Upper lobe of right lung (tissue), 1 donor: ENCODE results near the gene FAM200C. TPM values are rescaled to one million over a fixed set of nuclear protein-coding genes. Genes with fewer than 3 reads are reported as not detected.

ENCODE experiments used
- ATAC-seq: fragments of 200-7000 bp; cut with Tn5 transposase; one replicate; pipeline ENCODE4 v1.9.1; 2020; ENCODE audit warnings: mild to moderate bottlenecking, moderate library complexity
- DNase-seq: peaks from one replicate; pipeline ENCODE4 v3.0.0-alpha.2; 2020
- H3K27ac ChIP-seq: fragments of 200-600 bp; one replicate; pipeline ENCODE4 v1.8.0; 2022
- H3K27me3 ChIP-seq: fragments of 200-600 bp; one replicate; pipeline ENCODE4 v1.8.0; 2022; ENCODE audit warnings: mild to moderate bottlenecking
- H3K36me3 ChIP-seq: fragments of 200-600 bp; one replicate; pipeline ENCODE4 v1.8.0; 2022
- H3K4me1 ChIP-seq: fragments of 200-600 bp; one replicate; pipeline ENCODE4 v1.8.0; 2022
- H3K4me3 ChIP-seq: fragments of 200-600 bp; one replicate; pipeline ENCODE4 v1.8.0; 2022; ENCODE audit warnings: mild to moderate bottlenecking
- H3K9me3 ChIP-seq: fragments of 200-600 bp; one replicate; pipeline ENCODE4 v1.8.0; 2022
- CTCF ChIP-seq: fragments of 200-600 bp; IDR thresholded peaks from one replicate; pipeline ENCODE4 v1.8.0; 2022; ENCODE audit warnings: antibody characterized with exemption
- intact Hi-C: fragments of 100-400 bp; cut with DNase I; formaldehyde crosslinking; loops from one replicate; pipeline ENCODE4 v1.11.0; 2022
- total RNA-seq: library from RNA; stranded (reverse); fragmentation: NEBNext Ultra II Directional; extraction: Animal tissue kit (Norgen Biotek cat#: 25700); gene quantifications from one replicate; pipeline ENCODE4 v1.2.1, GENCODE V29; 2021
- donor health status: DM: no; HTN: yes; CAD: no; lungs with severe emphysema.

FAM200C gene
- total RNA-seq, 1 donor from 2014 or later = 2.8 TPM

DNA sequence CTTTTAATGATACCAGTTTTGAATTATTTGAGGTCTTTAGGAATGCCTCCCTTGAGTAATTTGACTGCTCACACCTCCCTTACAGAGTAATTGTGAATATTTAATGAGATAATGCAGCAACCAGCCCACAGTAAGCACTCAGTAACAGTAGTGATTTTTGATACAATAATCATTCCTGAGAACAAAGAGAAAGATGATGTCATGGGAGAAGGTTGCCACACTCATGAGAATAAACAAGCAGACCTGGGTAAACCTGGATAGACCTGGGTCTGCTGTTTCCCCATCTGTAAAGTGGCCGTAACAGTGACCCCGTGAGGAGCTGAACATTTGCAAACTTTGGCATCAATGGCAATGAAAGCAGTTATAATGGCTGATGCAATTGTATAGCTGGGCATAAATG lies 33.6 kb downstream of the FAM200C start:
- no peak for TF ChIP-seq CTCF
- ATAC-seq = no peak
- intact Hi-C loops = no loop called here

DNA sequence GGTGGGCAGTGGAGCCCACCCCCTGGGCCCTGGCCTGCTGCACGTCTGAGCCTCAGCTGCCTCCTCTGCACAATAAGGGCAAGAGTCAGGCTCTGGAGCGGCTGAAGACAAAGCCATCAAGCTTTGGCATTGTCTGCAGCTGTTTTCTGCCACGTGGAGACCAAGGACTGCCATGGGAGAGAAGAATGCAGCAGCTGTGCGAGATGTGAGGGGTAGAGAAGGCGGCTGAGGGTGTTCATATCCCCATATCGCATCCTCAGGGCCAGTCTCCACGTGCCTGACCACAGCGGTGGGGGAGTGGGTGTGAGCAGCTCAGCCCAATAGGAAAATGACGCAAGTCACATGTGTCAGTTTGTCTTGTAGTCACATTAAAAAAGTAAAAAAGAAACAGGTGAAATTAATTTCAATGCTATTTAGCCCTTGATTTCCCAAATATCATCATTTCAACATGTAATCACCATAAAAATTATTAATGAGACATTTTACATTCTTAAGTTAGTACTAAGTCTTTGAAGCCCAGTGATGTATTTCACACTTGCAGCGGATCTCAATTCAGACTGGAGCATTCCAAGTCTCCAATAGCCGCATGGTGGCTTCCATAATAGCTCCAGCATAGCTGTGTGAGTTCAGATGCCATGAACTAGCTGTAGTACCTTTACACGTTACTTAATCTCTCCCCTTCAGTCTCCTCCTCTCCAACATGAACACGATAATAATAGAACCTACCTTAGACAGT lies 36.0 kb downstream of the FAM200C start:
- no peak for ATAC-seq
- H3K4me3 ChIP-seq = no peak overlapping the region
- H3K27ac ChIP-seq = peak overlapping the region; percentile 42
- intact Hi-C loops = no loop called here
- H3K36me3 ChIP-seq = no peaks in the 10 kb centered on the region
- TF ChIP-seq CTCF = no peak
- no peaks in the 10 kb centered on the region for H3K27me3 ChIP-seq
- no peak for DNase-seq
- H3K4me1 ChIP-seq = peaks cover 16% of the 10 kb centered on the region
- no peaks in the 10 kb centered on the region for H3K9me3 ChIP-seq

More for the DNA sequence above, 33.6 kb downstream of the FAM200C start:
- Histone ChIP-seq H3K4me3 (no peak overlapping the region), H3K9me3 (no peaks in the 10 kb centered on the region), H3K27ac (no peak overlapping the region), H3K4me1 (peaks cover 8% of the 10 kb centered on the region), H3K36me3 (no peaks in the 10 kb centered on the region), H3K27me3 (no peaks in the 10 kb centered on the region)
- no peak for DNase-seq

GRCh38 chr5:160363211-160363610 lies 36.6 kb downstream of the FAM200C start:
- Histone ChIP-seq H3K27me3 (no peaks in the 10 kb centered on the region), H3K9me3 (no peaks in the 10 kb centered on the region), H3K4me1 (peaks cover 16% of the 10 kb centered on the region), H3K36me3 (no peaks in the 10 kb centered on the region), H3K27ac (peak overlapping the region; percentile 42), H3K4me3 (no peak overlapping the region)
- no peak for TF ChIP-seq CTCF
- DNase-seq = no peak
- ATAC-seq = no peak
- intact Hi-C loops = no loop called here

DNA sequence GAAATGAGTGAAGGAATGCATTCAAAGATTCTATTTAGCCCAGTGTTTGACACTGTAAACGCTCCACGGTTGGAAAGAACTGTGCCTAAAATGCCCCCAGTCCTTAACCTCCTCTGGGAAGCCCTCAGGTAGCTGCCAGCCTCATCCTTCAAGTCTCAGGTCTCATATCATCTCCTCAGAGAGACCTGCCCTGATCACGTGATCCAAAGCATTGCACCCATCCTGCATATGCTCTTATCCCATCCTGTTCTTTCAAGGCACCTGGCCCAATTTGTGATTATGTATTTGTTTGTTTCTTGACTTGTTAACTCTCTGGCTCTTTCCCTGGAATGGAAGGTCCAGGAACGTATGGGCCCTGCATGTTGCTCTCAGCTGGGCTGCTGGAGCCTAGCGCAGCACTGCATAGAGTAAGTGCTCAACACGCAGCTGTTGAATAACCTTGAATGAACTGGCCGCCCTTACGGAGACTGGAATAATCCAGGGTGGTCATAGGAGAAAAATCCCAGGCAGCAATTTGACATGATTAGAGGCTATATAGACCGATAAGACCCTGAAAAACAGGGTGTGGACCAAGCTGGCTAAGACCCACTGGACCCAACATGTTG lies 38.1 kb downstream of the FAM200C start:
- intact Hi-C loops = no loop called here
- Histone ChIP-seq H3K27me3 (no peaks in the 10 kb centered on the region), H3K4me3 (no peak overlapping the region), H3K36me3 (no peaks in the 10 kb centered on the region), H3K9me3 (no peaks in the 10 kb centered on the region), H3K27ac (no peak overlapping the region), H3K4me1 (peaks cover 16% of the 10 kb centered on the region)
- no peak for ATAC-seq
- DNase-seq = no peak
- TF ChIP-seq CTCF = no peak

GRCh38 chr5:160360310-160360709 lies 39.5 kb downstream of the FAM200C start:
- H3K36me3 ChIP-seq = no peaks in the 10 kb centered on the region
- DNase-seq (no peak), ATAC-seq (no peak)
- no peak overlapping the region for H3K4me3 ChIP-seq
- peaks cover 16% of the 10 kb centered on the region for H3K4me1 ChIP-seq
- peak overlapping the region; percentile 6 for H3K27ac ChIP-seq
- H3K27me3 ChIP-seq = no peaks in the 10 kb centered on the region
- TF ChIP-seq CTCF = no peak
- H3K9me3 ChIP-seq = no peaks in the 10 kb centered on the region
- intact Hi-C loops = no loop called here
